Measurements from ENCODE around the gene KCNMA1.

DNA sequence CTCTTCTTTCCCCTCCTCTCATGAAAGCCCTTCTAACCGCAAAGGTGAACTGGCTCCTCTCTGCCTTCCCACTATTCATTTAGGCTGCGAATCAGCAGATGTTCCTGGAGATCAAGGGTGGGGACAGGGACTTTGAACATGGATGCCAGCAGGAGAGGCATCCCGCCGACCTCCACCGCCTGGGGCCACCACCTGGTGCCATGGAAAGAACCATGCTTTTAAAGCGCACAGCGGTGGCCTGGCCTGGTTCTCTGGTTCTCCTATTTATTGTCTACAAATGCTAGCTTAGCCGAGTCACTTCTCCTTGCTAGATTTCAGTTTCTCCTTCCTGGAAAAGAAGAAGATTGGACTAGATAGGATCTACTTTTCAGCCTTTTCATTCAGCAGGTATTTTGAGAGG lies 43.2 kb upstream of the KCNMA1 start:
- no peak for TF ChIP-seq EP300 (IDR thresholded peaks at IDR 0.05)
- no peak for TF ChIP-seq POLR2A (IDR thresholded peaks at IDR 0.05)
- TF ChIP-seq, protein P1, sequence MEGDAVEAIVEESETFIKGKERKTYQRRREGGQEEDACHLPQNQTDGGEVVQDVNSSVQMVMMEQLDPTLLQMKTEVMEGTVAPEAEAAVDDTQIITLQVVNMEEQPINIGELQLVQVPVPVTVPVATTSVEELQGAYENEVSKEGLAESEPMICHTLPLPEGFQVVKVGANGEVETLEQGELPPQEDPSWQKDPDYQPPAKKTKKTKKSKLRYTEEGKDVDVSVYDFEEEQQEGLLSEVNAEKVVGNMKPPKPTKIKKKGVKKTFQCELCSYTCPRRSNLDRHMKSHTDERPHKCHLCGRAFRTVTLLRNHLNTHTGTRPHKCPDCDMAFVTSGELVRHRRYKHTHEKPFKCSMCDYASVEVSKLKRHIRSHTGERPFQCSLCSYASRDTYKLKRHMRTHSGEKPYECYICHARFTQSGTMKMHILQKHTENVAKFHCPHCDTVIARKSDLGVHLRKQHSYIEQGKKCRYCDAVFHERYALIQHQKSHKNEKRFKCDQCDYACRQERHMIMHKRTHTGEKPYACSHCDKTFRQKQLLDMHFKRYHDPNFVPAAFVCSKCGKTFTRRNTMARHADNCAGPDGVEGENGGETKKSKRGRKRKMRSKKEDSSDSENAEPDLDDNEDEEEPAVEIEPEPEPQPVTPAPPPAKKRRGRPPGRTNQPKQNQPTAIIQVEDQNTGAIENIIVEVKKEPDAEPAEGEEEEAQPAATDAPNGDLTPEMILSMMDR (IDR thresholded peaks at IDR 0.05): no peak
- TF ChIP-seq POLR2AphosphoS5 (IDR thresholded peaks at IDR 0.05): no peak
